ENCODE measurements around the gene PPP1R7.

- TF ChIP-seq CTCF (IDR thresholded peaks at IDR 0.05) (no peak), POLR2A (IDR thresholded peaks at IDR 0.05) (no peak)
Observed at GRCh38 chr2:241201445-241202267, 51.4 kb downstream of the PPP1R7 start.
